Smooth muscle cell (in vitro differentiated cells): ENCODE measurements around the gene FLNB. TPM values are rescaled to one million over a fixed set of nuclear protein-coding genes. Genes with fewer than 3 reads are reported as not detected.

Source experiments
- DNase-seq: peaks from one replicate; lab custom pipeline; 2025; ENCODE audit not compliant: unreplicated experiment; lab: John Stamatoyannopoulos, UW
- H2AFZ ChIP-seq: fragments of 200-600 bp; sonication (generic); 2 replicates; pipeline ENCODE4 v1.6.0; 2016; ENCODE audit warnings: antibody characterized with exemption, low read depth, mild to moderate bottlenecking
- H3F3A ChIP-seq: fragments of 200-600 bp; sonication (generic); 2 replicates; pipeline ENCODE4 v1.6.0; 2017; ENCODE audit warnings: antibody characterized with exemption, low read depth
- H3K27ac ChIP-seq: fragments of 200-600 bp; sonication (generic); 2 replicates; pipeline ENCODE4 v1.5.1; 2016; ENCODE audit warnings: low read depth, mild to moderate bottlenecking
- H3K27me3 ChIP-seq: fragments of 200-600 bp; sonication (generic); 2 replicates; pipeline ENCODE4 v1.6.1; 2016; ENCODE audit warnings: low read depth, mild to moderate bottlenecking
- H3K36me3 ChIP-seq: fragments of 200-600 bp; sonication (generic); 2 replicates; pipeline ENCODE4 v1.5.1; 2016; ENCODE audit warnings: low read depth
- H3K4me1 ChIP-seq: fragments of 200-600 bp; sonication (generic); 2 replicates; pipeline ENCODE4 v1.5.1; 2016; ENCODE audit warnings: low read depth
- H3K4me2 ChIP-seq: fragments of 200-600 bp; sonication (generic); 2 replicates; pipeline ENCODE4 v1.6.0; 2016; ENCODE audit warnings: mild to moderate bottlenecking
- H3K4me3 ChIP-seq: fragments of 200-600 bp; sonication (generic); 2 replicates; pipeline ENCODE4 v1.5.1; 2016; ENCODE audit warnings: mild to moderate bottlenecking
- H3K79me2 ChIP-seq: fragments of 200-600 bp; sonication (generic); 2 replicates; pipeline ENCODE4 v1.6.0; 2016; ENCODE audit warnings: low read depth, mild to moderate bottlenecking
- H3K9ac ChIP-seq: fragments of 200-600 bp; sonication (generic); 2 replicates; pipeline ENCODE4 v1.6.0; 2016; ENCODE audit warnings: low read depth
- H3K9me3 ChIP-seq: fragments of 200-600 bp; sonication (generic); replicated peaks from 2 replicates; pipeline ENCODE4 v1.5.1; 2016; ENCODE audit warnings: low read depth
- H4K20me1 ChIP-seq: fragments of 200-600 bp; sonication (generic); 2 replicates; pipeline ENCODE4 v1.6.0; 2016; ENCODE audit warnings: low read depth
- WGBS: methylation state at CpG from one replicate; pipeline ENCODE4 v1.1.7; 2016; ENCODE audit warnings: low lambda C conversion rate; 5-methylcytosine and 5-hydroxymethylcytosine counted together
- polyA plus RNA-seq: library from polyadenylated mRNA; unstranded; fragments of >200 nt; fragmentation: Nextera tagmentation; extraction: Ambion mirVana; gene quantifications from 2 replicates; pipeline ENCODE4 v1.2.1, GENCODE V29; 2016
- total RNA-seq: library from RNA; depleted of rRNA; stranded (reverse); fragments of >200 nt; gene quantifications from 2 replicates; pipeline ENCODE4 v1.2.3, GENCODE V29; 2014
- TF ChIP-seq, protein P1 (sequence below): fragments of 200-600 bp; sonication (generic); IDR thresholded peaks from 2 replicates; pipeline ENCODE4 v1.5.1; 2017; ENCODE audit warnings: borderline replicate concordance, mild to moderate bottlenecking, antibody characterized with exemption; ENCODE audit not compliant: insufficient read depth, poor library complexity, severe bottlenecking

Gene FLNB
- total and polyA plus RNA-seq, 2 experiments from 2014 or later, result 52.7 to 145 TPM

- Histone ChIP-seq H3K9ac (no peak overlapping the region), H3K27me3 (no peaks in the 10 kb centered on the region), H3K36me3 (no peaks in the 10 kb centered on the region), H3K9me3 (no peaks in the 10 kb centered on the region), H3F3A (peaks cover 17% of the 10 kb centered on the region), H3K4me1 (peaks cover 19% of the 10 kb centered on the region), H3K4me3 (no peak overlapping the region), H3K27ac (peak overlapping the region; percentile 61), H4K20me1 (peaks cover 68% of the 10 kb centered on the region), H2AFZ (no peak overlapping the region), H3K79me2 (peaks cover 94% of the 10 kb centered on the region), H3K4me2 (peak overlapping the region; percentile 51)
- 43% methylated on average over 11 of the region's 11 CpGs for WGBS
- TF ChIP-seq, protein P1, sequence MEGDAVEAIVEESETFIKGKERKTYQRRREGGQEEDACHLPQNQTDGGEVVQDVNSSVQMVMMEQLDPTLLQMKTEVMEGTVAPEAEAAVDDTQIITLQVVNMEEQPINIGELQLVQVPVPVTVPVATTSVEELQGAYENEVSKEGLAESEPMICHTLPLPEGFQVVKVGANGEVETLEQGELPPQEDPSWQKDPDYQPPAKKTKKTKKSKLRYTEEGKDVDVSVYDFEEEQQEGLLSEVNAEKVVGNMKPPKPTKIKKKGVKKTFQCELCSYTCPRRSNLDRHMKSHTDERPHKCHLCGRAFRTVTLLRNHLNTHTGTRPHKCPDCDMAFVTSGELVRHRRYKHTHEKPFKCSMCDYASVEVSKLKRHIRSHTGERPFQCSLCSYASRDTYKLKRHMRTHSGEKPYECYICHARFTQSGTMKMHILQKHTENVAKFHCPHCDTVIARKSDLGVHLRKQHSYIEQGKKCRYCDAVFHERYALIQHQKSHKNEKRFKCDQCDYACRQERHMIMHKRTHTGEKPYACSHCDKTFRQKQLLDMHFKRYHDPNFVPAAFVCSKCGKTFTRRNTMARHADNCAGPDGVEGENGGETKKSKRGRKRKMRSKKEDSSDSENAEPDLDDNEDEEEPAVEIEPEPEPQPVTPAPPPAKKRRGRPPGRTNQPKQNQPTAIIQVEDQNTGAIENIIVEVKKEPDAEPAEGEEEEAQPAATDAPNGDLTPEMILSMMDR, result no peak
- no peak for DNase-seq
These were observed 27.5 kb downstream of the FLNB start for GRCh38 chr3:58035524-58036255.

GRCh38 chr3:58036293-58037032, 28.2 kb downstream of the FLNB start:
- H3K9ac ChIP-seq, result no peak overlapping the region
- H3K36me3 ChIP-seq, result no peaks in the 10 kb centered on the region
- H3F3A ChIP-seq, result peaks cover 20% of the 10 kb centered on the region
- 36% methylated on average over 8 of the region's 8 CpGs for WGBS
- peak overlapping the region; percentile 61 for H3K27ac ChIP-seq
- peaks cover 96% of the 10 kb centered on the region for H3K79me2 ChIP-seq
- TF ChIP-seq, protein P1, result no peak
- no peak overlapping the region for H3K4me3 ChIP-seq
- DNase-seq, result no peak
- H3K27me3 ChIP-seq, result no peaks in the 10 kb centered on the region
- no peaks in the 10 kb centered on the region for H3K9me3 ChIP-seq
- no peak overlapping the region for H2AFZ ChIP-seq
- H3K4me1 ChIP-seq, result peaks cover 27% of the 10 kb centered on the region
- peaks cover 75% of the 10 kb centered on the region for H4K20me1 ChIP-seq
- H3K4me2 ChIP-seq, result peak overlapping the region; percentile 51

GRCh38 chr3:58037141-58037910, 29.1 kb downstream of the FLNB start:
- peak overlapping the region; percentile 13 for H3K27ac ChIP-seq
- no peaks in the 10 kb centered on the region for H3K9me3 ChIP-seq
- peaks cover 96% of the 10 kb centered on the region for H3K79me2 ChIP-seq
- no peak for DNase-seq
- TF ChIP-seq, protein P1, result no peak
- H3K4me1 ChIP-seq, result peaks cover 36% of the 10 kb centered on the region
- no peak overlapping the region for H3K4me2 ChIP-seq
- no peak overlapping the region for H2AFZ ChIP-seq
- H3F3A ChIP-seq, result peaks cover 20% of the 10 kb centered on the region
- peaks cover 75% of the 10 kb centered on the region for H4K20me1 ChIP-seq
- no peak overlapping the region for H3K4me3 ChIP-seq
- no peak overlapping the region for H3K9ac ChIP-seq
- H3K36me3 ChIP-seq, result no peaks in the 10 kb centered on the region
- H3K27me3 ChIP-seq, result no peaks in the 10 kb centered on the region
- 76% methylated on average over 13 of the region's 13 CpGs for WGBS
